Calu3 (cell line): ENCODE data around the gene MYEF2. TPM values are rescaled to one million over a fixed set of nuclear protein-coding genes. Genes with fewer than 3 reads are reported as not detected.

Source experiments
- BruUV-seq: library from RNA; stranded (reverse); fragments of 400-500 nt; replicated peaks from 2 replicates; lab custom pipeline; 2021; lab: Mats Ljungman, UMichigan
- CTCF ChIA-PET: fragments of 300-600 bp; sonication (Branson Sonifier 250); formaldehyde crosslinking; loops from one replicate; lab custom pipeline; 2022; ENCODE audit warnings: antibody characterized with exemption; lab: Charles Lee
- DNase-seq: peaks from one replicate; pipeline ENCODE4 v3.0.0; 2022
- H3K27ac Mint-ChIP-seq: one replicate; pipeline ENCODE4 v1.8.0; 2022; ENCODE audit warnings: mixed read lengths; ENCODE audit not compliant: unreplicated experiment
- H3K27me3 Mint-ChIP-seq: one replicate; pipeline ENCODE4 v1.8.0; 2022; ENCODE audit warnings: mixed read lengths; ENCODE audit not compliant: unreplicated experiment
- H3K36me3 Mint-ChIP-seq: one replicate; pipeline ENCODE4 v1.8.0; 2022; ENCODE audit warnings: mild to moderate bottlenecking, moderate library complexity, mixed read lengths; ENCODE audit not compliant: insufficient read depth, unreplicated experiment
- H3K4me1 Mint-ChIP-seq: one replicate; pipeline ENCODE4 v1.8.0; 2022; ENCODE audit warnings: mild to moderate bottlenecking, low read depth, mixed read lengths; ENCODE audit not compliant: unreplicated experiment
- H3K4me3 Mint-ChIP-seq: one replicate; pipeline ENCODE4 v1.8.0; 2022; ENCODE audit warnings: mild to moderate bottlenecking, low read depth, moderate library complexity, mixed read lengths; ENCODE audit not compliant: unreplicated experiment
- H3K9me3 Mint-ChIP-seq: one replicate; pipeline ENCODE4 v1.8.0; 2022; ENCODE audit warnings: low read depth, mixed read lengths; ENCODE audit not compliant: unreplicated experiment
- intact Hi-C: fragments of 100-400 bp; cut with micrococcal nuclease; formaldehyde crosslinking; loops from one replicate; pipeline ENCODE4 v1.10.0; 2022; ENCODE audit not compliant: unreplicated experiment
- total RNA-seq: library from RNA; stranded (reverse); gene quantifications from 2 replicates; pipeline ENCODE4 v1.2.3, GENCODE V29; 2022
- TF ChIP-seq, protein P1 (sequence below): fragments of 200-600 bp; IDR thresholded peaks from one replicate; pipeline ENCODE4 v1.8.0; 2022; ENCODE audit warnings: antibody characterized with exemption; ENCODE audit not compliant: unreplicated experiment

MYEF2 gene
- total RNA-seq, 1 experiment from 2014 or later: 31.1 TPM

DNA sequence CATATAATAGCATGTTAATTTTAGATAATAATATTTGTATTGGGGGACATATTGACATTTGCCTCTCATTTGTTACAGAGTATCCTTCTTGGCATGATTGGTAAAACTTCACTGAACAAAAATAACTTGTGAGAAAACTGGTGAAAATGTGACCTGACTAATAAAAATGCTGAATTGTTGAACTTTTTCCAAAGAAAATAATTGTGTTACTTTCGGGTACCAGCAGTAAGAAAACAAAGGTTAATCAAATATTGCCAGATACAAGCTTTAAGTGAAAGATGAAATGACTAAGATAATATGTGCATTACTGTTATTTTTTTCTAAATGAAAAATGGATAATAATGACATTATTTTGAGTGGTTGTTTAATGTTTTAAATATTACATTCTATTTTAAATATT lies 43.2 kb upstream of the MYEF2 start:
- DNase-seq: no peak
- Mint-ChIP-seq H3K4me3 (no peak overlapping the region), H3K9me3 (no peaks in the 10 kb centered on the region), H3K27ac (no peak overlapping the region), H3K36me3 (no peaks in the 10 kb centered on the region), H3K27me3 (peaks cover 20% of the 10 kb centered on the region), H3K4me1 (no peaks in the 10 kb centered on the region)
- CTCF ChIA-PET: no interaction called here
- TF ChIP-seq, protein P1, sequence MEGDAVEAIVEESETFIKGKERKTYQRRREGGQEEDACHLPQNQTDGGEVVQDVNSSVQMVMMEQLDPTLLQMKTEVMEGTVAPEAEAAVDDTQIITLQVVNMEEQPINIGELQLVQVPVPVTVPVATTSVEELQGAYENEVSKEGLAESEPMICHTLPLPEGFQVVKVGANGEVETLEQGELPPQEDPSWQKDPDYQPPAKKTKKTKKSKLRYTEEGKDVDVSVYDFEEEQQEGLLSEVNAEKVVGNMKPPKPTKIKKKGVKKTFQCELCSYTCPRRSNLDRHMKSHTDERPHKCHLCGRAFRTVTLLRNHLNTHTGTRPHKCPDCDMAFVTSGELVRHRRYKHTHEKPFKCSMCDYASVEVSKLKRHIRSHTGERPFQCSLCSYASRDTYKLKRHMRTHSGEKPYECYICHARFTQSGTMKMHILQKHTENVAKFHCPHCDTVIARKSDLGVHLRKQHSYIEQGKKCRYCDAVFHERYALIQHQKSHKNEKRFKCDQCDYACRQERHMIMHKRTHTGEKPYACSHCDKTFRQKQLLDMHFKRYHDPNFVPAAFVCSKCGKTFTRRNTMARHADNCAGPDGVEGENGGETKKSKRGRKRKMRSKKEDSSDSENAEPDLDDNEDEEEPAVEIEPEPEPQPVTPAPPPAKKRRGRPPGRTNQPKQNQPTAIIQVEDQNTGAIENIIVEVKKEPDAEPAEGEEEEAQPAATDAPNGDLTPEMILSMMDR: no peak
- BruUV-seq: no TSS peak
- intact Hi-C loops: no loop called here

DNA sequence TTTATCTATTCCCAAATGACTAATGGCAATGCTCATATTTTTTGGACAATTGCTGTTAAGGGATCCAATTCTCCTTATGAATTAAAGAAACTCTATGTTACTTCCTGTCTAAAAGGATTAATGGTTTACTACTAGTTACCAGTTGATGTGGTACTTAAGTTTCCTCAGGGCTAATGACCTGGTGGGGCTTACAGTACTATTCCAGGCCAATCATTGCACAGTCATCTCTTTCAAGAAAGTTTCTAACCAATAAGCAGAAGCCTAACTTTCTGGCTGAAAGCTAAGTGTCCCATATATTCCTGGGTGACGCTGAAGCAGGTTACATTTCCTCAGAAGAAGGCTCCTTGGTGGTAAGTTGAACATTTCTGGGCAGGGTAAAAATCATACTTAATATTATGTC lies 27.9 kb upstream of the MYEF2 start, which contains the start of gene SLC12A1:
SLC12A1 (plus strand) TSS at position 322 of the 400 bp plus-strand sequence. CDS start 1,418 bp downstream, outside the sequence.
- intact Hi-C loops: no loop called here
- TF ChIP-seq, protein P1: no peak
- Mint-ChIP-seq H3K4me1 (no peaks in the 10 kb centered on the region), H3K27me3 (no peaks in the 10 kb centered on the region), H3K4me3 (no peak within 1 kb of the TSS), H3K9me3 (no peaks in the 10 kb centered on the region), H3K36me3 (no peaks in the 10 kb centered on the region), H3K27ac (no peak within 1 kb of the TSS)
- BruUV-seq: no TSS peak
- DNase-seq: no peak
- CTCF ChIA-PET: interaction anchor here (0.6 kb wide), 1 partner anchor 140 kb away, joined by 3 read pairs; no protein-coding TSS in a partner anchor

DNA sequence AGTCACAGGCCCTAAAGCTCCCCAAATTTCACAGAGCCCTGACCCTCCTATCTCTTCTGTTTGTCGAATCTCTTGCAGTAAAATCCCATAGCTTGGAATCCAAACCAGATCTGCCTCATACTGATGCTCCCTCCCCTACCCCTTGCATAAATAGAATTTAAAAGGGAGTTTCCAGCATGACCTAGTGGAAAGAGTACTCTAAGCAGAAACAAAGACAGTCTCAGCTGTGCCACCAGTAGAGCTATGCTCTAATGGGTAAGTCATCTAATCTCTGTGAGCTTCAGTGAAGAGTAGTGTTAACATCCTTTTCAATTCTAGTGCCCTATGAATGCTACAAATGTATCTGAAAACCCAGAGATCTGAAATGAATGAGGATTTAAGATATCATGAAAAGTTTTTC lies 24.0 kb upstream of the MYEF2 start:
- H3K4me1 Mint-ChIP-seq: no peaks in the 10 kb centered on the region
- no TSS peak for BruUV-seq
- DNase-seq: no peak
- TF ChIP-seq, protein P1: no peak
- H3K36me3 Mint-ChIP-seq: no peaks in the 10 kb centered on the region
- no peaks in the 10 kb centered on the region for H3K9me3 Mint-ChIP-seq
- H3K27ac Mint-ChIP-seq: no peak overlapping the region
- no peaks in the 10 kb centered on the region for H3K27me3 Mint-ChIP-seq
- CTCF ChIA-PET: no interaction called here
- intact Hi-C loops: no loop called here
- H3K4me3 Mint-ChIP-seq: no peak overlapping the region

DNA sequence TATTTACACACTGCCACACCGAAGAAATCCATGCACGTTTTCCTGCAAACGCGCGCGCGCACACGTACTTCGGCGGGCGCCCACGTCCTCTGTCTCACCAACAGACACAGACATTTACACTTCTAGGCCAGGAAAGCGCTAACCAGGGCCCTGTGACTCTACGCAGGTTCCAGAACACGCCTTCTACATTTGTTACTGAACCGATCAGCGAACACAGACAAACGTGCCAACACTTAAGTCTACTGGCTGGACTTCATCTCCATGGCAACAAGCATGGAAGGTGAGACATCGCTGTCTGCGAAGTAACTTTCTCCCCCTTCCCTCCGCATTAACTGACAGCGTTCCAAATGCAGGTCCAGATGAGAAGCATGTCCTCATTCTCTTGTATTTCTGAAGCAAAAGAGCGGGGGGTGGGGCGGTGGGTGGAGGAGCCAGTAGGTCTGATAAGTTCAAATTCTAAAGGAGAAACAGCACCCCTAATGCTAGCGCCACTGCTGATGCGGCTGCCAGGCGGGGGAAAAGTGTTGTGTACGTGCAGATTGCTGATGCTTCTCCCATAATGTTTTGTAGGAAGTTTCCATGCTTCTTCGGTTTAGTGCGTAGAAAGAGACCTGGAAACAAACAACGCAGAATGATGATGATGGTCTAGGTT lies 13.6 kb upstream of the MYEF2 start, which contains the start of gene CTXN2:
CTXN2 (plus strand) TSS at position 92 of the 652 bp plus-strand sequence. CDS start 9,636 bp downstream, outside the sequence.
- TF ChIP-seq, protein P1: no peak
- peaks cover 11% of the 10 kb centered on the region for H3K4me1 Mint-ChIP-seq
- H3K4me3 Mint-ChIP-seq: peak within 1 kb of the TSS; percentile 62
- intact Hi-C loops: no loop called here
- H3K27me3 Mint-ChIP-seq: peaks cover 44% of the 10 kb centered on the region
- peaks cover 2% of the 10 kb centered on the region for H3K9me3 Mint-ChIP-seq
- no peak for DNase-seq
- no peaks in the 10 kb centered on the region for H3K36me3 Mint-ChIP-seq
- H3K27ac Mint-ChIP-seq: no peak within 1 kb of the TSS
- BruUV-seq: no TSS peak
- CTCF ChIA-PET: no interaction called here
